Midbrain (tissue), 1 donor: Measurements from ENCODE around the gene TFEC.
"Not testable (repeated sequence)": the region's sequence is repeated elsewhere in the genome, so short reads cannot be mapped to it uniquely, and the experiment has no call there.

Experiments used
- DNase-seq: peaks from one replicate; lab custom pipeline; 2025; lab: John Stamatoyannopoulos, UW

TFEC gene

DNA sequence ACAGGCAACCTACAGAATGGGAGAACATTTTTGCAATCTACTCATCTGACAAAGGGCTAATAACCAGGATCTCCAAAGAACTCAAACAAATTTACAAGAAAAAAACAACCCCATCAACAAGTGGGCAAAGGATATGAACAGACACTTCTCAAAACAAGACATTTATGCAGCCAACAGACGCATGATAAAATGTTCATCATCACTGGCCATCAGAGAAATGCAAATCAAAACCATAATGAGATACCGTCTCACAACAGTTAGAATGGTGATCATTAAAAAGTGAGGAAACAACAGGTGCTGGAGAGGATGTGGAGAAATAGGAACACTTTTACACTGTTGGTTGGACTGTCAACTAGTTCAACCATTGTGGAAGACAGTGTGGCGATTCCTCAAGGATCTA, 100.8 kb downstream of the TFEC start:
- DNase-seq: not testable (repeated sequence)

- DNase-seq: peak; percentile 28
These were observed 106.2 kb downstream of the TFEC start for GRCh38 chr7:115924411-115924810.

DNA sequence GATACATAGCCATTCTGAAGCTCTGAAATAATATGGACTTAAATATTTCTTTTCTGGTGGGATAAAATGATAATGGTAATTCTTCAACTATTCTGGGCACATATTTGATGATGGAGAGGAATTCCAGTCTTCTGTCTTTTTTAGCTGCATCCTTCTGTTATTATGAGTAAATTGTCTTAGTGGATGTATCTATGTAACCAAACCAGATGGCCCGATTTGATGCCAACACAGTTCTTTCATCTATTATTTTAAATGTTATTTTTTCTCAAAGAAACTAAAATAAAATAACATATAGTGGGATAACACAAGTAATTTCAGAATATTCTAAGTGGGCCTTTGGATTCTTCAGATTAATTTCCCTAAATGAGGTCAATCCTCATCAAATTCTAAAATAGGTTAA, 110.2 kb downstream of the TFEC start:
- no peak for DNase-seq

- no peak for DNase-seq
These were observed 115.6 kb downstream of the TFEC start for GRCh38 chr7:115914951-115915350.

GRCh38 chr7:115911465-115911864, 119.1 kb downstream of the TFEC start:
- DNase-seq: no peak

- peak; percentile 31 for DNase-seq
These were observed 119.9 kb downstream of the TFEC start for GRCh38 chr7:115910541-115911164.

DNA sequence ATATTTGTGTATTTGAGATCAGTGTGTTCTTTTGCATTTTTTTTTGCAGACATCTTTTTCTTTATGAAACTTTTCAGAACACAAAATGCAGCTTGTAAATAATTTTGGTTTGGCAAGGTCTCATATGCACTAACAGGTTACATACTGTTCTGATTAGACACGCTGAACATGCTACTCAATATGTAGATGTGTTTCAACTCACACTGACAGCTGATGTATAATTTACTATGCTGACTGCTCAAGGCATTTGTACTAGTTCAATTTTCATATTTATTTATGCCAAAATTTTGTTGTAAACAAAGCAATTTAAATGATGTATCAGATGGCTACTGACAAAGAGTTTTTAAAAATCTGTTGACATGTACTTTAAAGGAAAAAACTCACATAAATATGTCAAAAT, 123.8 kb downstream of the TFEC start:
- no peak for DNase-seq

DNA sequence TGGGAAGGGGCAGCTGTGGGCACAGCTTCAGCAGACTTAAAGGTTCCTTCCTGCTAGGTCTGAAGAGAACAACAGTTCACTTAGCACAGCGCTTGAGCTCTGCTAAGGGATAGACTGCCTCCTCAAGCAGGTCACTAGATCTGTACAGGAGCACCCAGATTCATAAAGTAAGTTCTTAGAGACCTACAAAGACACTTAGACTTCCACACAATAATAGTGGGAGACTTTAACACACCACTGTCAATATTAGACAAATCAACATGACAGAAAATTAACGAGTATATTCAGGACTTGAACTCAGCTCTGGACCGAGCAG, 140.9 kb downstream of the TFEC start:
- no peak for DNase-seq

GRCh38 chr7:115888981-115889668, 141.4 kb downstream of the TFEC start:
- DNase-seq: no peak

- DNase-seq: no peak
These were observed 145.0 kb downstream of the TFEC start for GRCh38 chr7:115885550-115885949.
